ENCODE measurements around the gene PRDM11. TPM values are rescaled to one million over a fixed set of nuclear protein-coding genes. Genes with fewer than 3 reads are reported as not detected.
A peak's percentile ranks its signal among the peaks of the same experiment; 100 is the strongest.

PRDM11 gene
- total RNA-seq, 2 donors from 2014 or later: 4.4 to 7.9 TPM

DNA sequence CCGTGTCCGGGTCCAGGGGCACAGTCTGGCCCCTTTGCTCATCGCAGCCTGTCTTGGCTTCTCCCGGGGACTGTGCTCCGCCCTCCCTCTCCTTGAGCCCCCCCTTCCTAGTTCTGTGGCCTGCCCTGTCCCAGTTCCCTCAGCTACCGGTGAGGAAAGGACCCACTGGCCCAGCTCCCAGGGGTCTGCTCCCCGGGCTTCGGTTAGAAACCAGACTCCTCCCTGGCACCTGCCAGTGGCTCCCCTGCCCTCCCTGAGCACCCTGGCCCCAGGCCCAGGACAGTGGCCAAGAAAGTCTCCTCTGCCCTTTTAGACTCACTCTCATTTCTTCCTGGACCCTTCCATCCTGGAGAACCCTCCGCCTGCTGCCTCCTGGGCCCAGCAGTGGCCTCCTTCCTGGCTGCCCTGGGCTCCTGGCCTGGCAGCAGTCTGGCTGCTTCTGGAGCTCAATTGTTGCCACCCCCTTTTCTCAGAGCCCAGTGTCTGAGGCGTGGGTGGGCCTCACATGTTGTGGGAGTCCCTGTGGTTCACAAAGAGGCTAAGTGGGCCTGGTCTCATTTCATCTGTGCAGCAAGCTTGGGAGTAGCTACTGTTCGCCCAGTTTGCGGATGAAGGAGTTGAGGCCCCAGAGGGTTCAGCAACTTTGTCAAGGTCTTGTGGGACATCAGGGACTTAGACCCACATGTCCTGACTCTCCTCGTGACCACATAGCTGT, 12.6 kb downstream of the PRDM11 start:
- DNase-seq: no peak
- Histone ChIP-seq H3K27me3 (no peaks in the 10 kb centered on the region), H3K27ac (no peak overlapping the region), H3K4me3 (no peak overlapping the region), H3K9me3 (no peaks in the 10 kb centered on the region), H3K36me3 (replicated peaks in 1 of 2; ENCODE audit: insufficient read depth in 1 of 2, low read depth in 2 of 2) (no peaks in the 10 kb centered on the region), H3K4me1 (peaks cover 40% of the 10 kb centered on the region)
- WGBS, 2 donors: 79 to 80% methylated on average over 13 of the region's 13 CpGs
- TF ChIP-seq POLR2A (IDR thresholded peaks at IDR 0.05): no peak
- TF ChIP-seq, protein P1, sequence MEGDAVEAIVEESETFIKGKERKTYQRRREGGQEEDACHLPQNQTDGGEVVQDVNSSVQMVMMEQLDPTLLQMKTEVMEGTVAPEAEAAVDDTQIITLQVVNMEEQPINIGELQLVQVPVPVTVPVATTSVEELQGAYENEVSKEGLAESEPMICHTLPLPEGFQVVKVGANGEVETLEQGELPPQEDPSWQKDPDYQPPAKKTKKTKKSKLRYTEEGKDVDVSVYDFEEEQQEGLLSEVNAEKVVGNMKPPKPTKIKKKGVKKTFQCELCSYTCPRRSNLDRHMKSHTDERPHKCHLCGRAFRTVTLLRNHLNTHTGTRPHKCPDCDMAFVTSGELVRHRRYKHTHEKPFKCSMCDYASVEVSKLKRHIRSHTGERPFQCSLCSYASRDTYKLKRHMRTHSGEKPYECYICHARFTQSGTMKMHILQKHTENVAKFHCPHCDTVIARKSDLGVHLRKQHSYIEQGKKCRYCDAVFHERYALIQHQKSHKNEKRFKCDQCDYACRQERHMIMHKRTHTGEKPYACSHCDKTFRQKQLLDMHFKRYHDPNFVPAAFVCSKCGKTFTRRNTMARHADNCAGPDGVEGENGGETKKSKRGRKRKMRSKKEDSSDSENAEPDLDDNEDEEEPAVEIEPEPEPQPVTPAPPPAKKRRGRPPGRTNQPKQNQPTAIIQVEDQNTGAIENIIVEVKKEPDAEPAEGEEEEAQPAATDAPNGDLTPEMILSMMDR (IDR thresholded peaks at IDR 0.05): no peak
- ATAC-seq: no peak
- intact Hi-C loops (cut with DNase I): no loop called here

DNA sequence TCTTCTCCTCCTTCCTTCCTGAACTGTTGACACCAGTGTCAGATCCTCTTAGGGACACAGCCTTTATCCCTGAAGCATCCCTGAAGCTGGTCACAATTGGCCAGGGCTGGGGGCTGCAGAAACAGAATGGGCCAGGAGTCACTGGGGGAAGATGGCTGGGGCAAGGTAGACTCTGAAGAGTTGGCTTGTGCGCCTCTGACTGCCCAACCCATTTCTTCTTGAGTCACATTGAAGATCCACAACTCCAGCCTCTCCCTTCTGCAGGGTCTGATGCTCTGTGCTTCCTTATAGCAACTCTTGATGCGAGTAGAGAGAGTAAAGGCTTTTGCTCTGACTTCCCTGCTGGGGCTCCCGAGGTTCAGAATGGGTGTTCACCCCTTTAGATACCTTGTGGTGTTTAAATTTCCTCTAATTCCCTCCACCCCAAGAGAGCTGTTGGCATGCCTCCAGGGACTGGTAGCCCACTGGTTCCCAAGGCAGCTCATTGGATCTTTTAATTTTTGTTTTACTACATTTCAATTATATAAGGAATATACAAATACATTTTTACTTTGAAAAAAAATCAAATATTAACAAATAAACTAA, 13.4 kb downstream of the PRDM11 start:
- intact Hi-C loops (cut with DNase I): no loop called here
- no peaks in the 10 kb centered on the region for H3K9me3 ChIP-seq
- H3K27me3 ChIP-seq: no peaks in the 10 kb centered on the region
- H3K27ac ChIP-seq: no peak overlapping the region
- TF ChIP-seq, protein P1 (IDR thresholded peaks at IDR 0.05): no peak
- no peak for TF ChIP-seq POLR2A (IDR thresholded peaks at IDR 0.05)
- DNase-seq (no peak), ATAC-seq (no peak)
- no peaks in the 10 kb centered on the region for H3K36me3 ChIP-seq (replicated peaks in 1 of 2; ENCODE audit: insufficient read depth in 1 of 2, low read depth in 2 of 2)
- 78 to 81% methylated on average over 3 of the region's 3 CpGs for WGBS, 2 donors
- no peak overlapping the region for H3K4me3 ChIP-seq
- peaks cover 40% of the 10 kb centered on the region for H3K4me1 ChIP-seq

DNA sequence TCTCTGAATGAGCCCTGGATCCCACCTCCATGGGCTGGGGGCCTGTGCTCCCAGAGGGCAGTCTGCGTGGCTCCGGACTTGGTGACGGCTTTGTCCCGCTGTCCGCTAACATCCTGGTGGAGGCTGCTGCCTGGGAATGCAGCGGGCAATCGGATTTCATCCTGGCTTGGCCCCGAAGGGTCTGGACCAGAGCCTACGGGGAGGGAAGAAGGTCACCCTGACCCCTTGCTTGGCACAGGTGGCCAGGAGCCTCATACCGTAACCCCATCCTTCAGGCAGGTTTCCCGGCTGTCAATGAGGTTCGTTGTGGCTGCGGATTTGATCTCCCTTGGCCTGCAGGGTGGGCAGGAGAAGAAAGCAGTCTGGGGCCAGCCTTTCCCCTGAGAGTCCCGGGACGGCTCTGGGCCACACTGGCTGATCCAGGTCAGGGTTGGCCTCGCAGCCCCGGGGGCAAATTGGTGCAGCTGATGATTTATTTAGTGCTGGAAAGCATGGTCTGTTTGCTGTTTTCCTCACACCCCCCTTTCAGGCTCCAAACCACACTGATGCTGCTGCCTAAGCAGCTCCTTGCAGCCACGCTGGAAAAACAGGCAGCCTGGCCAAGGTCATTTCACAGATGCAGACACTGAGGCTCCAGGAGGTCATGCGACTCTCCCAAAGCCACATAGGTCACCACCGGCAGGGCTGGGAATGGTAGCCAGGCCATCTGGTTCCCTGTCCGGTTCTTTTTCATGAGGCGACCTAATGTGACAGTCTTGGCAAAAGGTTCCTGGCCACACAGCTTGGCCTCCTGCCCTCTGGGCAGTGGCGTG, 15.0 kb downstream of the PRDM11 start:
- WGBS, 2 donors: 40 to 44% methylated on average over 13 to 23 of the region's 23 CpGs
- H3K27me3 ChIP-seq: no peaks in the 10 kb centered on the region
- no peaks in the 10 kb centered on the region for H3K9me3 ChIP-seq
- peaks cover 40% of the 10 kb centered on the region for H3K4me1 ChIP-seq
- ATAC-seq (peak; percentile 49), DNase-seq (peak in 3 of 4 donors; percentile 45 to 57 (median 46))
- intact Hi-C loops (cut with DNase I): no loop called here
- H3K36me3 ChIP-seq (replicated peaks in 1 of 2; ENCODE audit: insufficient read depth in 1 of 2, low read depth in 2 of 2): no peaks in the 10 kb centered on the region
- no peak for TF ChIP-seq POLR2A (IDR thresholded peaks at IDR 0.05)
- TF ChIP-seq, protein P1 (IDR thresholded peaks at IDR 0.05): no peak
- H3K4me3 ChIP-seq: no peak overlapping the region
- peak overlapping the region in 3 of 4 donors; percentile 33 to 43 (median 40) for H3K27ac ChIP-seq

- Histone ChIP-seq H3K9me3 (no peaks in the 10 kb centered on the region), H3K4me1 (peaks cover 40% of the 10 kb centered on the region), H3K27me3 (no peaks in the 10 kb centered on the region), H3K4me3 (no peak overlapping the region), H3K36me3 (replicated peaks in 1 of 2; ENCODE audit: insufficient read depth in 1 of 2, low read depth in 2 of 2) (no peaks in the 10 kb centered on the region), H3K27ac (peak overlapping the region in 3 of 4 donors; percentile 33 to 43 (median 40))
- ATAC-seq: no peak
- no peak for DNase-seq
- intact Hi-C loops (cut with DNase I): no loop called here
- TF ChIP-seq, protein P1 (IDR thresholded peaks at IDR 0.05): no peak
- TF ChIP-seq POLR2A (IDR thresholded peaks at IDR 0.05): no peak
- 70% methylated on average over 3 of the region's 3 CpGs; no CpG with 5 or more reads in 1 of the 2 donors for WGBS, 2 donors
These were observed 15.6 kb downstream of the PRDM11 start for GRCh38 chr11:45162064-45162375.

Measured in body of pancreas (tissue), 4 donors.